ENCODE results near the gene GLS.
A peak's percentile ranks its signal among the peaks of the same experiment; 100 is the strongest.

Gene GLS

DNA sequence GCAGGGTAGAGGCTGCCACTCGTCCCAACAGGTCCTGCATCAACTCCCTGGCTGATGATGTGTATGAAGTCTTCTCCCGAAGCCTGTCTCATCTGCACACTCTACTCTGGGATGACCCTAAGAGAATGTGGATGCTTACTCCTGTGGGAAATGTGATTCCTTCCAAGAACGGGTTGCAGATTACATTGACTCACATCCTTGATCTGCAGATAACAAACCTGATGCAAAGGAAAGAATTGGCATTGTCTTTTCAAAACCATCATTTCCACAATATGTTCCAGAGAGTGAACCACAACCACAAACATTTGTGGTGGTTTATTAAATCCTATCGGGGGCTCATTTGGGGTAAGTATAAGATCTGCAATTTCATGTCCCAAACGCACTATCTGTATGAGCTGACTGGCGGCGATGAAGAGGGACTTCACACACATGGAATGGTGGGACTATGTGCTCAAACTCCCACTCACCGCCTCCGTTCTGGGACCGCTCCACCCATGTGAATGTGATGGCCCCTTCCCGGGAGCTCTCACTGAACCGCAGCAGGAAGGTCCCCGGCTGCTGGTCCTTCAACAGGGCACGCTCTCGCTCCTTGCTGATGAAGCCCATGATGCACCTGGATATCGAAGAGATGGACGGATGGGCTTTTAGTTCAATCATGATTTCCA, 97.9 kb downstream of the GLS start:
- Histone ChIP-seq H3K27ac (ENCODE audit: extremely low read depth, low read depth, low read length) (no peak overlapping the region), H3K4me3 (ENCODE audit: low read depth, low read length) (no peak overlapping the region), H3K9me3 (ENCODE audit: control insufficient read depth, insufficient read depth, low read depth, low read length) (no peaks in the 10 kb centered on the region), H3K36me3 (ENCODE audit: control insufficient read depth in 2 of 2, insufficient read depth in 1 of 2, low read length in 2 of 2) (peaks cover 15 to 77% of the 10 kb centered on the region in 2 experiments; a peak in 2 of 3 replicates), H3K4me1 (ENCODE audit: control insufficient read depth, insufficient read depth, low read length) (peaks cover 13% of the 10 kb centered on the region)
- TF ChIP-seq ZFP3 (tag by site-specific recombination; IDR thresholded peaks at IDR 0.05; ENCODE audit: low read depth) (no peak), ZFP37 (tag by site-specific recombination; IDR thresholded peaks at IDR 0.05) (no peak), ZNF600 (tag by site-specific recombination; IDR thresholded peaks at IDR 0.05) (no peak), HOXA7 (CRISPR knock-in tag; IDR thresholded peaks at IDR 0.05; ENCODE audit: borderline replicate concordance) (no peak), ZNF549 (tag by site-specific recombination; IDR thresholded peaks at IDR 0.05) (no peak), ZNF174 (tag by site-specific recombination; IDR thresholded peaks at IDR 0.05) (no peak), ZNF585B (tag by site-specific recombination; IDR thresholded peaks at IDR 0.05) (no peak), BCL11A (tag by site-specific recombination; IDR thresholded peaks at IDR 0.05; ENCODE audit: low read depth) (no peak)
- TF ChIP-seq, protein P1, sequence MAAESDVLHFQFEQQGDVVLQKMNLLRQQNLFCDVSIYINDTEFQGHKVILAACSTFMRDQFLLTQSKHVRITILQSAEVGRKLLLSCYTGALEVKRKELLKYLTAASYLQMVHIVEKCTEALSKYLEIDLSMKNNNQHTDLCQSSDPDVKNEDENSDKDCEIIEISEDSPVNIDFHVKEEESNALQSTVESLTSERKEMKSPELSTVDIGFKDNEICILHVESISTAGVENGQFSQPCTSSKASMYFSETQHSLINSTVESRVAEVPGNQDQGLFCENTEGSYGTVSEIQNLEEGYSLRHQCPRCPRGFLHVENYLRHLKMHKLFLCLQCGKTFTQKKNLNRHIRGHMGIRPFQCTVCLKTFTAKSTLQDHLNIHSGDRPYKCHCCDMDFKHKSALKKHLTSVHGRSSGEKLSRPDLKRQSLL (tag by site-specific recombination; IDR thresholded peaks at IDR 0.05): no peak
- TF ChIP-seq, protein P2, sequence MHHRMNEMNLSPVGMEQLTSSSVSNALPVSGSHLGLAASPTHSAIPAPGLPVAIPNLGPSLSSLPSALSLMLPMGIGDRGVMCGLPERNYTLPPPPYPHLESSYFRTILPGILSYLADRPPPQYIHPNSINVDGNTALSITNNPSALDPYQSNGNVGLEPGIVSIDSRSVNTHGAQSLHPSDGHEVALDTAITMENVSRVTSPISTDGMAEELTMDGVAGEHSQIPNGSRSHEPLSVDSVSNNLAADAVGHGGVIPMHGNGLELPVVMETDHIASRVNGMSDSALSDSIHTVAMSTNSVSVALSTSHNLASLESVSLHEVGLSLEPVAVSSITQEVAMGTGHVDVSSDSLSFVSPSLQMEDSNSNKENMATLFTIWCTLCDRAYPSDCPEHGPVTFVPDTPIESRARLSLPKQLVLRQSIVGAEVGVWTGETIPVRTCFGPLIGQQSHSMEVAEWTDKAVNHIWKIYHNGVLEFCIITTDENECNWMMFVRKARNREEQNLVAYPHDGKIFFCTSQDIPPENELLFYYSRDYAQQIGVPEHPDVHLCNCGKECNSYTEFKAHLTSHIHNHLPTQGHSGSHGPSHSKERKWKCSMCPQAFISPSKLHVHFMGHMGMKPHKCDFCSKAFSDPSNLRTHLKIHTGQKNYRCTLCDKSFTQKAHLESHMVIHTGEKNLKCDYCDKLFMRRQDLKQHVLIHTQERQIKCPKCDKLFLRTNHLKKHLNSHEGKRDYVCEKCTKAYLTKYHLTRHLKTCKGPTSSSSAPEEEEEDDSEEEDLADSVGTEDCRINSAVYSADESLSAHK (tag by site-specific recombination; IDR thresholded peaks at IDR 0.05): no peak
- ChIA-PET POLR2A (interaction anchor here (1.3 kb wide), 1 partner anchor 35 kb away, joined by 3 read pairs; no protein-coding TSS in a partner anchor), CTCF (no interaction called here)

DNA sequence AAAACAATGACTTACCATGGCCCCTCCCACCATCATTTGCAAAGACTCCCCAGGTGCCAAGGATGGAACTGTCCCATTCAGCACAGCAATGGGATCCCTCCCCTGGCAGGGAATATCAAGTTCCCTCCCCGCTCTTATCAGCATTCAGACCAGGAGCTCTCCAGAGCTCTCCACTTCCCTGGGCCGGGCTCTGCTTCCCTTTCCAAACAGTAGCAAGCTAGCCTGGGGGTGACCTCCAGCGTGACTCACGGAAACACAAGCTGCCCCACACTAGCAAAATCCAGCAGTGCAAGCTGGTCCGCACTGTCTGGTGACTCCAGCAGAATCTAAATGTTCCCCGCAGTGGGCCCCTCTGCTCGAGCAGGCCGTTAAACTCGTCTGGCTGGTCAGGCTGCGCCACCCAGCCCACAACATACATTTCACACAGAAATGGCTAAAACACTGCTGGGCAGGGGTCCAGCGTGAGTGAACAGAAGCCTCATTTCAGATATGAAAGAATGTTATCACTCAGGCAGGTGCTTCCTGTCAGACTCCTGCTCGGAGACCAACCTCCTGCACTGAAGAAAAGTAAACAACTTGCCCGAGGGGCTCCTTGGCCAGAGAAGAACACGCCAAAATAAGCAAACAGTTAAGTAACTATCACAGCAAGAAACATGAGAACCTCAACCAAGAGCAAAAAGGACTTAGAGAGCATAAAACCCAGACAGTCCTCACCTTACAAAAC, 99.4 kb downstream of the GLS start:
- ChIA-PET CTCF (interaction anchor here (0.9 to 1.3 kb wide), 2 partner anchors 41 to 129 kb away, joined by 3 read pairs; no protein-coding TSS in a partner anchor), POLR2A (interaction anchor here (0.7 to 1.3 kb wide), 7 partner anchors 33 to 98 kb away, joined by 3 to 9 read pairs (median 3); no protein-coding TSS in a partner anchor)
- H3K36me3 ChIP-seq (ENCODE audit: control insufficient read depth in 2 of 2, insufficient read depth in 1 of 2, low read length in 2 of 2): peaks cover 16 to 77% of the 10 kb centered on the region in 2 experiments; a peak in 2 of 3 replicates
- H3K27ac ChIP-seq (ENCODE audit: extremely low read depth, low read depth, low read length): peak overlapping the region; percentile 86
- H3K9me3 ChIP-seq (ENCODE audit: control insufficient read depth, insufficient read depth, low read depth, low read length): no peaks in the 10 kb centered on the region
- peaks cover 13% of the 10 kb centered on the region for H3K4me1 ChIP-seq (ENCODE audit: control insufficient read depth, insufficient read depth, low read length)
- H3K4me3 ChIP-seq (ENCODE audit: low read depth, low read length): no peak overlapping the region
- TF ChIP-seq, protein P3, sequence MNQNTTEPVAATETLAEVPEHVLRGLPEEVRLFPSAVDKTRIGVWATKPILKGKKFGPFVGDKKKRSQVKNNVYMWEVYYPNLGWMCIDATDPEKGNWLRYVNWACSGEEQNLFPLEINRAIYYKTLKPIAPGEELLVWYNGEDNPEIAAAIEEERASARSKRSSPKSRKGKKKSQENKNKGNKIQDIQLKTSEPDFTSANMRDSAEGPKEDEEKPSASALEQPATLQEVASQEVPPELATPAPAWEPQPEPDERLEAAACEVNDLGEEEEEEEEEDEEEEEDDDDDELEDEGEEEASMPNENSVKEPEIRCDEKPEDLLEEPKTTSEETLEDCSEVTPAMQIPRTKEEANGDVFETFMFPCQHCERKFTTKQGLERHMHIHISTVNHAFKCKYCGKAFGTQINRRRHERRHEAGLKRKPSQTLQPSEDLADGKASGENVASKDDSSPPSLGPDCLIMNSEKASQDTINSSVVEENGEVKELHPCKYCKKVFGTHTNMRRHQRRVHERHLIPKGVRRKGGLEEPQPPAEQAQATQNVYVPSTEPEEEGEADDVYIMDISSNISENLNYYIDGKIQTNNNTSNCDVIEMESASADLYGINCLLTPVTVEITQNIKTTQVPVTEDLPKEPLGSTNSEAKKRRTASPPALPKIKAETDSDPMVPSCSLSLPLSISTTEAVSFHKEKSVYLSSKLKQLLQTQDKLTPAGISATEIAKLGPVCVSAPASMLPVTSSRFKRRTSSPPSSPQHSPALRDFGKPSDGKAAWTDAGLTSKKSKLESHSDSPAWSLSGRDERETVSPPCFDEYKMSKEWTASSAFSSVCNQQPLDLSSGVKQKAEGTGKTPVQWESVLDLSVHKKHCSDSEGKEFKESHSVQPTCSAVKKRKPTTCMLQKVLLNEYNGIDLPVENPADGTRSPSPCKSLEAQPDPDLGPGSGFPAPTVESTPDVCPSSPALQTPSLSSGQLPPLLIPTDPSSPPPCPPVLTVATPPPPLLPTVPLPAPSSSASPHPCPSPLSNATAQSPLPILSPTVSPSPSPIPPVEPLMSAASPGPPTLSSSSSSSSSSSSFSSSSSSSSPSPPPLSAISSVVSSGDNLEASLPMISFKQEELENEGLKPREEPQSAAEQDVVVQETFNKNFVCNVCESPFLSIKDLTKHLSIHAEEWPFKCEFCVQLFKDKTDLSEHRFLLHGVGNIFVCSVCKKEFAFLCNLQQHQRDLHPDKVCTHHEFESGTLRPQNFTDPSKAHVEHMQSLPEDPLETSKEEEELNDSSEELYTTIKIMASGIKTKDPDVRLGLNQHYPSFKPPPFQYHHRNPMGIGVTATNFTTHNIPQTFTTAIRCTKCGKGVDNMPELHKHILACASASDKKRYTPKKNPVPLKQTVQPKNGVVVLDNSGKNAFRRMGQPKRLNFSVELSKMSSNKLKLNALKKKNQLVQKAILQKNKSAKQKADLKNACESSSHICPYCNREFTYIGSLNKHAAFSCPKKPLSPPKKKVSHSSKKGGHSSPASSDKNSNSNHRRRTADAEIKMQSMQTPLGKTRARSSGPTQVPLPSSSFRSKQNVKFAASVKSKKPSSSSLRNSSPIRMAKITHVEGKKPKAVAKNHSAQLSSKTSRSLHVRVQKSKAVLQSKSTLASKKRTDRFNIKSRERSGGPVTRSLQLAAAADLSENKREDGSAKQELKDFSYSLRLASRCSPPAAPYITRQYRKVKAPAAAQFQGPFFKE (tag by site-specific recombination; IDR thresholded peaks at IDR 0.05; ENCODE audit: borderline replicate concordance): no peak
- TF ChIP-seq ZNF701 (tag by site-specific recombination; IDR thresholded peaks at IDR 0.05) (no peak), YY2 (tag by site-specific recombination; IDR thresholded peaks at IDR 0.05) (no peak), GFI1B (tag by site-specific recombination; IDR thresholded peaks at IDR 0.05) (peak; percentile 72; the same call in 1 of the 2 replicates), ZBTB21 (tag by site-specific recombination; IDR thresholded peaks at IDR 0.05) (0 out of 2 replicates have a peak, but pooled peaks have one; percentile 5), ZNF202 (tag by site-specific recombination; IDR thresholded peaks at IDR 0.05; ENCODE audit: borderline replicate concordance) (no peak), ZNF785 (tag by site-specific recombination; IDR thresholded peaks at IDR 0.05) (no peak), ZNF18 (tag by site-specific recombination; IDR thresholded peaks at IDR 0.05) (0 out of 2 replicates have a peak, but pooled peaks have one; percentile 15), ZNF777 (tag by site-specific recombination; IDR thresholded peaks at IDR 0.05; ENCODE audit: borderline replicate concordance) (no peak), ZXDB (tag by site-specific recombination; IDR thresholded peaks at IDR 0.05) (peak; percentile 88; the same call in 1 of the 2 replicates), ZNF529 (tag by site-specific recombination; IDR thresholded peaks at IDR 0.05; ENCODE audit: insufficient replicate concordance) (no peak), ZNF266 (tag by site-specific recombination; IDR thresholded peaks at IDR 0.05; ENCODE audit: low read depth) (no peak)

Data from HEK293 (cell line).